ENCODE measurements around the gene ATAD2B.
"Not testable (repeated sequence)": the region's sequence is repeated elsewhere in the genome, so short reads cannot be mapped to it uniquely, and the experiment has no call there.

Gene ATAD2B

DNA sequence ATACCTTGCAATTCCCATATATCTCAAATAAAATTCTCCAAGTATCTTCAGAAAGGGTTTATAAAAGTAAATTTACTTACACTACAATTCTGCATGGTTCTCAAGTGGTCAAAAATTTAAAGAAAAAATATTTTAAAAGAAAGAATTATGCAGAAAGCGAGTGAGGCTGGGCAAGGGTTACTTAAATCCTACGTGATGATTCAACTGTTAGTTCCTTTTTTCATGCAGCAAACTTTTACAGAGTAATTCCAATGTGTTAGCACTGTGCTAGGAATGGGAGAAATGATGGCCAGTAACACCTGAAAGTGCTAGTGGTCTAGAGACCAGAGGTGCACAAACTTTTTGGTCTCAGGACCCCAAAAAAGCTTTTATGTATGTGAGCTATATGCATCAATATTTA is 133.4 kb downstream of the ATAD2B start:
- DNase-seq (ENCODE audit: low read depth in 2 of 2, low spot score in 1 of 2), result no peak

DNA sequence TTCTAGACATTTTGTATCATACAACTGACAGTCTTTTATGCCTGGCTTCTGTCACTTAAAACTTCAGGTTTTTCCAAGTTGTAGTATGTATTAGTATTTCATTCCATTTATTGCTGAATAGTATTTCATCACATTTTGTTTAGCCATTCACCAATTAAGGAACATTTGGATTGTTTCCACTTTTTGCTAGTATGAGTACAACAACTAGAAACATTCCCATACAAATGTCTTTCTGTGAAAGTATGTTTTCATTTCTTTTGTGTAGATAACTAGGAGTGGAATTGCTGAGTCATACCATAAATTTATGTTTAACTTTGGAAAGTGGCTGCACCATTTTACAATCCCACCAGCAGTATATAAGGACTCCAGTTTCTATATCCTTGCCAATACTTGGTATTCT is 135.9 kb downstream of the ATAD2B start:
- no peak for DNase-seq (ENCODE audit: low read depth in 2 of 2, low spot score in 1 of 2)

DNA sequence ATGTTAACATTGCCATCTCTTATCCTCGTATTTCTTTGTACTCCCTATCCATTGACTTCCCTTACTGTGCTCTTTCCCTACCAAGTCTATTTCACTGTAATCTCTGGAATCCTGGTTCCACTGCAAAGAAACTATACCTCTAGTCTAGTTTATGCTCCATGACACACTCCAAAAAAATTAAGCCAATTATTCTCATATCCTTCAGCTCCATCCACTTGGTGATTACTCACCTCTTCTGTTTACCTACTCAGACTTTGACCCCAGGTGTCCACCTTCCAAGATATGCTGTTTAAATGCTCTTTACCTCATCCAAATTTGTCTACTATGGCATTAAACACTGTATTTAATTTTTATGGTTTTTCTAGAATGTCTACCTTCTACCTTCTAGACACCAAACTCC is 137.9 kb downstream of the ATAD2B start:
- DNase-seq (ENCODE audit: low read depth in 2 of 2, low spot score in 1 of 2), result no peak

DNA sequence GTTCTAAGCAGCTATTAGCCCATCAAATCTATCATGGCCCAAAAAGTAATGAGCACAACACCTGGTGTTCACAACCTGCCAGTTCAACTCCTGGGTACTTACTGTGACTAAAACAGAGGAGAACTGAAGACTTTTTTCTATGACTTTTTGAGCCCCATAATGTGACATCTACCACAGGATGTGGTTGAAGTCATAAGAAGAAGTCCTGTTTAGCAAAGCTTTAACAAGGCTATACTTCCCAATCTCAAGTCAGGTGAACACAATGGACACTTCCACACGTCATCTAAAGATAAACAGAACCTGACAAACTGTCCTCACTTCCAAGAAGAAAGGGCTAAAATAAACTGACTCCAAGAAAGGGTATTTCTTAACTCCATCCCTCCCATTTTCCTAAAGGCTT is 138.8 kb downstream of the ATAD2B start:
- DNase-seq (ENCODE audit: low read depth in 2 of 2, low spot score in 1 of 2), result no peak

DNA sequence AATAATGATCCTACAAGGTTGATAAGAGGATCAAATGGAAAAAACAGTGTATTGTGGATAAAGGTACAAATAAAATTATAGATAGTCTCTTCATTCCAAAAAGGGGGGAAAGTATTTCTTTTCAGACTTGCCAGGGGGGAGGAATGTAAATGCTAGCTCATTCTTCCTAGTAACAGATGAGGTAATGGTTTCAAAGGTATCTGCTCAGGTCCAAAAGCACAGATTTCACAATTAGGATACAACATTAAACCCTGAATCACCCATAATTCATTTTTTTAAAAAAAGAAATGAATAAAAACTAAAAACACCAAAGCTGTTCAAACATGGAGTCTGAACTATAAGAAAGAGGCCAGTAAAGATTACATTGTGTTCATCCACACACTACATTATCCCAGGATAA is 142.0 kb downstream of the ATAD2B start:
- no peak for DNase-seq (ENCODE audit: low read depth in 2 of 2, low spot score in 1 of 2)

DNA sequence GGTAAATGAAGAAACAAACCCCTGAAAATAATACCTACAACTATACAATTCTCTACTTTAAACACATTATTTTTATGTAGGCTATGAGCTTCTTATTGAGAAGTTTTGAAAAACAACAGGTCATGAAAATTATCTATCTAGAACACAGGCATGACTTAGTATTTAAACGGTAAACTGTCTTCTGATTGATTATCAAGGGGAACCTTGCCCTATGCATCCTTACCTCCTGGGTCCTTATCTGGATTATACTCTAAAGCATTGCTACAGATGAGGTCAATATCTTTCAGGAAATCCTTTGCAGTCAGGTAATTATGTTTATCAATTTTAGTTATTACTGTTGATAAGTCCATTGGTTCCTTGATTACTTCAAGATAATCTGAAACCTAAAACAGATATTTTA is 144.3 kb downstream of the ATAD2B start:
- no peak for DNase-seq (ENCODE audit: low read depth in 2 of 2, low spot score in 1 of 2)

DNA sequence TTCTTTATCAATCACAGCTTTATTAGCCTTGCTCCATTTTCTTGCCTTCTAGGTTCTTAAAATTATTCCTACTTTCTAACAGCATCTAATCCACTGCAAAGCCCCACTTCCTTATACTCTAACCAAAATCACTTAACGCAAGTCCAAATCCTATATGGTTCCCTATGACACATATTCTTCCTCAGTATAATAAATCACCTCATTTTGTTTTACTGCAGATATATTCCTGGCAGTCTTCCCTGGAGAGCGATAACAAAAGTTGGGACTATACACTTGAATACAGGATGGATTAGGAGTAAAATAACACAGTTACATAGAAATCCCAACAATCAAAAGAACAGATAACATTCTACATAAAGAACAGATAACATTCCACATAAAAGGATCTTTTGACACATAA is 144.8 kb downstream of the ATAD2B start:
- DNase-seq (ENCODE audit: low read depth in 2 of 2, low spot score in 1 of 2), result no peak

DNA sequence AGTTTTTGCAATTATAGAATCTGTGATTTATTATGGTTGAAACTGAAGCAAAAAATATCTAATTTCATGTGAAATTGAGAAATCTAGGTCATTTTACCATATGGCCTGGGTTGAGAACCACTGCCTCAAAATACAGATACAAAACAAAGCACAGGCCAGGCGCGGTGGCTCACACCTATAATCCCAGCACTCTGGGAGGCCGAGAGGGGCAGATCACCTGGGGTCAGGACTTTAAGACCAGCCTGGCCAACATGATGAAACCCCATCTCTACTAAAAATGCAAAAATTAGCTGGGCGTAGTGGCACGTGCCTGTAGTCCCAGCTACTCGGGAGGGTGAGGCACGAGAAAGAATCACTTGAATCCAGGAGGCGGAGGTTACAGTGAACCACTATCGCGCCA is 146.5 kb downstream of the ATAD2B start:
- not testable (repeated sequence) for DNase-seq (ENCODE audit: low read depth in 2 of 2, low spot score in 1 of 2)

DNA sequence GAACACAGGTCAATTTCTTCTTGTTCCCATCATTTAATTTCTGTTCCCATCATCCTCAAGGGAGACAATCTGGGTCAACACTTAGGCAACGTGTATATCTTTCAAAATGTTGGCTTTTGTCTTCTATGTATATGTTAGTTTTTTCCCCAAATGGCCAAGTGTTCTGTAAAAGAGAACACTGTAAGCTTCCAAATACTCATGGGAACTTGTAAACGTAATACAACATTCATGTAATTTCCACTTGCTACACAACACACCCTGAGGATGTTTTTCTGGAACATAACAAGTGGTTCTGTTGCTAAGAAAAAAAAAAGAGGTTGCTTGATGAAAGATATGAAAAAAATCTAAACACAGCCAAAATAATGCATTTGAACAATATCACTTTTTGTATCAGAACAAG is 149.1 kb downstream of the ATAD2B start:
- no peak for DNase-seq (ENCODE audit: low read depth in 2 of 2, low spot score in 1 of 2)

DNA sequence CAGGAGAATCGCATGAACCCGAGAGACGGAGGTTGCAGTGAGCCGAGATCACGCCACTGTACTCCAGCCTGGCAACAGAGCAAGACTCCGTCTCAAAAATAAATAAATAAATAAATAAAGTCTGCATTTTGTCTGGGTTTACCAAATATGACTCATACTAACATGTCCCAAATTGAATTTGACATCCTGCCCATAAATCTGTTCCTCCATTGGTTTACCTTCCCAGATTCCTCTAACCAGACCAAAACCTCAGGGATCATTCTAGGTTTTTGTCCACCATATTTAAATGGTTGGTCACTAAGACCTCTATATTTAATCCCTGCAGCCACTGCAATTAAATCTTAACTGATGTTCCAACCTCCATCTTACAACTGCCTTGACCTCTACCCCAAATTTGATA is 150.9 kb downstream of the ATAD2B start:
- DNase-seq (ENCODE audit: low read depth in 2 of 2, low spot score in 1 of 2), result no peak

DNA sequence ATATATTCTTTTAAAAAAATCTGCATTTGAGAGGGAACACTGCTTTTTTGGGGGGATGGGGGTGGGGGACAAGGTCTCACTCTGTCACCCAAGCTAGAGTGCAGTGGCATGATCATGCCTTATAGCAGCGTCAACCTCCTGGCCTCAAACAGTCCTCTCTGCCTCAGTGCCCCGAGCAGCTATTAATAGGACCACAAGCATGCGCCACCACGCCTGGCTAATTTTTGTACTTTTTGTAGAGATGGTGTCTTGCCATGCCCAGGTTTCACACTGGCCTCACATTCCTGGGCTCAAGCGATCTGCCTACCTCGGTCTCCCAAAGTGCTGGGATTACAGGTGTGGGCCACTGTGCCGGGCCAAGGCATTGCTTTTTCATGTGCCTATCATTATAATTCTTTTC is 154.2 kb downstream of the ATAD2B start:
- no peak for DNase-seq (ENCODE audit: low read depth in 2 of 2, low spot score in 1 of 2)

DNA sequence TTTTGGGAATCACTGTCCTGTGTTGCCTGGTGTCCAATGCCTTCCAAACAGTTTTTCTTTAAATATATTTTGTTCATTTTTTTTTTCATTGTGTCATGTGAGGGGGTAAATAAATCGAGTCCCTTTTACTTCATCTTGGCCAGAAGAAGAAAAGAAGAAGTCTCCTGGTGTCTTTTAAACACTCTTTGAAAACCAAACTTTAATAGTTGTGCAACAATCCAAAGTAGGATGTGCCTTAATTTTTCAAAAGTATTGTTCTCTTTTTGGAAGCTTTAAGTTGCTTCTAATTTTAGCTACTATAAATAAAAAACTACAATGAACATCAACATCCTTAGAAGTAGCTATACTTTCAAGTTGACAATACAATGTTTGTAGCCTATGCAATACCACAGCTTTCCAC is 154.9 kb downstream of the ATAD2B start:
- DNase-seq (ENCODE audit: low read depth in 2 of 2, low spot score in 1 of 2), result no peak

DNA sequence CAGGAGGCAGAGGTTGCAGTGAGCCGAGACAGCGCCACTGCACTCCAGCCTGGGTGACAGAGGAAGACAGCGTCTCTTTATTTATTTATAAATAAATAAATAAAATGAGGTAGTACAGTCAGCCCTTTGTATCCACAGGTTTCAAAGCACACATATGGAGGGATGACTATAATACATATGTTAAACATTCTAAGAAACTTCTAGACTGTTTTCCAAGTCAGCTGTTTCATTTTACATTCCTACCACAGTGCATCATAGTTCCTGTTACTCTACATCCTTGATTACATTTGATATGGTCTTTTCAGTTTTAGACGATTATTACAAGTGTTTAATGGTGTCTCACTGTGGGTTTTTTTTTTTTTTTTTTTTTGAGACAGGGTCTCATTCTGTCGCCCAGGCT is 157.6 kb downstream of the ATAD2B start:
- DNase-seq (ENCODE audit: low read depth in 2 of 2, low spot score in 1 of 2), result no peak

DNA sequence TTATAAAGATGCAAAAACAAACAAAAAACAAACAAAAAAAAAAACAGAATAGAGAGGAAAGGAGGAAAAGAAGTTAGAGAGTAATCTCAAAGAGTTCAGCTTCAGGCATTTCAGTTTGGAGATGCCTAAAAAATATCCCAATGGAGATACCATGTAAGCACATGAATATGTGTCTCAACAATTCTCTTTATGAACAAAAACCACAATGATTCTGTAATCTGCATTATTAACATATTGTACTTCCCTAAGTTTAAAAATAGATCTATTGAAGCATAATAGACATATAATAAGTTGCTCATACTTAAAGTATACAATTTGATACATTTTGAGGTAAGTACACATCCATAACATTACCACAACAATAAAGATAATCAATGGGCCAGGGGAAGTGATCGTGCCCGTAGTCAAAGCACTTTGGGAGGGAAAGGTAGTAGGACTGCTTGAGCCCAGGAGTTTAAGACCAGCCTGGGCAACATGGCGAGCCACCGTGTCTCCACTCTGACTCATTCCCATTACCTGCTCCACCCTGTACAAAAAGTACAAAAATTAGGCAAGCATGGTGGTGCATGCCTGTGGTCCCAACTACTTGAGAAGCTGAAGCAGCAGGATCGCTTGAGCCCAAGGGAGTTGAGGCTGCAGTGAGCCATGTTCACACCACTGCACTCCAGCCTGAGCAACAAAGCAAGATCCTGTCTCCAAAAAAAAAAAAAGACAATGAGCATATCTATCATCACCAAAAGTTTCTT is 158.9 kb downstream of the ATAD2B start:
- no peak for DNase-seq (ENCODE audit: low read depth in 2 of 2, low spot score in 1 of 2)

DNA sequence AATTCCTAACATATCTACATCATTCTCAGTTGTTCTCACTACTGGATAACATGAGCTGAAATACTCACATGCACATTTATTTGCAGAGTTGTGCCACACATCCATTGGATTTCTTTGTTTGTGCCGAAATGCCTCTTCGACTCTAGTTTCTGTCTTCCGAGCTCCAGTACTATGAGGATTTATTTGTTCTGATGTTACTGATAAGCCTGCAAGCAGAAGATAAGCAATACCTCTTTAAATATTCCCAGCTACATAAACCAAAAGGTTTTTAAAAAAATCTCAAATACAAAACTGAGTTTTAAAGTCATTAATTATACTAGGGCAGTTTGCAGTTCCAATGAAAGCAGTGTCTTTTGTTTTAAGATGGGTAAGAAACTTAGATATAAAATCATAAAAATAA is 164.8 kb downstream of the ATAD2B start:
- DNase-seq (ENCODE audit: low read depth in 2 of 2, low spot score in 1 of 2), result no peak

DNA sequence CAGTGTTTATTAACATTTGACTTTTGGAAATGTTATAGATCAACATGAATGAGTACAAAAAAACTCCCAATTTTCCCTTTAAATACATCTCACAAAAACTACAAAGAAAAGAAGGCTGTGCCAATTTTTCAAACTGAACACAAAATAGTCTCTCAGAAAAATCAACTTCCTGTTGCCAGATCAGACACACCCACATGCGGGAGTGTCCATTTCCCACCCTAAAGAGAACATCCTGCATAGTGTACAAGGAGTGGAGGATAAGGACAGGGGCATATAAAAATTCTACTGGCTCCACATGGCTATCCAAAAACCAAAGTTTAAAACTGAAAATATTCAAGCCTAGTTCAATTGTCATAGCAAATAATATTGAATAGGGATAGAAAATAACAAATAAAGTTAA is 165.3 kb downstream of the ATAD2B start:
- no peak for DNase-seq (ENCODE audit: low read depth in 2 of 2, low spot score in 1 of 2)

DNA sequence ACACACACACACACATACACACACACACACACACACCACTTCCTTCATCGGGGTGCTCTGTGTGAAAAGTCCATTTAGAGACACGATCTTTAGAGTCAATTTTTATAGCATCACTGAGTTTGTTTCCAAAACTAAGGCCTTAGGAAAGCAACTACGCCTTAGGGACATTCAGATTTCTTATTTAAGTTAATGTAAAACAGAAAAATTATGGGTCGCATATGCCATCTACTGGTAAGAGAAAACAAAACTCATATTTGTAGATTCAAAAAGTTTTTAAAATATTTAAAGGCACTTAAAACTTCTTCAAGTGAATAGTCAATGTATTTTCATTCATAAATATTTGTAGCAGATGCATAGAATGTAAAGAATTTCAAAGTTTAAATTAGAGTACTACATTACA is 166.2 kb downstream of the ATAD2B start:
- DNase-seq (ENCODE audit: low read depth in 2 of 2, low spot score in 1 of 2), result no peak

DNA sequence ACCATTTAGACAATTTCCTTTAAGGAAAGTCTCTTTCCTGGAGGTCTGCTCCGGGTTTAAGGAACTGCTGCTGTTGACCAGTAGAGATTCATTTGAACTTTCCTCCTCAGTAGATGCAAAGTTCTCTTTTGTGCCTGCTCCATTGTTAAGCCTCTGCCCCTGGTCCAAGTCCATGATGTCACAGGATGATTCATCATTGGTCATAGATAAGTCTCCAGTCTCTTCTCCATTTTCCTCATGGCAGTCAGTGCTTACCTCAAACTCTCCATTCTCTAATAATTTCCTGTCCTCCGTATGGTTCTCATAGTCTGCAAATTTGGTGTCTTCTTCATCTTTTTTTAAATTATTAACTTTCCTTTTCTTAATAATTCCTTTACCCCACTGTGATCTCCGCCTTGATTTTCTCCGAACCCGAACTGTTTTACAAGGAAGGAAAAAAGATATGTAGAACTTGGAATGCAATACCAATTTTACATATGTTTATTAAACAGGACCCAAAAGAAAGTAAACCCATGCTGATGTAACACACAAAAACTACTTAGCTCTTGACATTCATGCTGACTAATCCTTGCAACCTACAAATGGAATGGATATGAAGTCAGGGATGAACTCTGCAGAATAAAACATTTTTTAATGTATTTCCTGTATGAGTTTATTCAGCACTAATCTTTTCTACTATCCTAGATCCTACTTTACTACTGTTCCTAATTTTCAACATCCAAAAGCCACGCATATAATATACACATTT is 169.1 kb downstream of the ATAD2B start:
- DNase-seq (ENCODE audit: low read depth in 2 of 2, low spot score in 1 of 2), result no peak

DNA sequence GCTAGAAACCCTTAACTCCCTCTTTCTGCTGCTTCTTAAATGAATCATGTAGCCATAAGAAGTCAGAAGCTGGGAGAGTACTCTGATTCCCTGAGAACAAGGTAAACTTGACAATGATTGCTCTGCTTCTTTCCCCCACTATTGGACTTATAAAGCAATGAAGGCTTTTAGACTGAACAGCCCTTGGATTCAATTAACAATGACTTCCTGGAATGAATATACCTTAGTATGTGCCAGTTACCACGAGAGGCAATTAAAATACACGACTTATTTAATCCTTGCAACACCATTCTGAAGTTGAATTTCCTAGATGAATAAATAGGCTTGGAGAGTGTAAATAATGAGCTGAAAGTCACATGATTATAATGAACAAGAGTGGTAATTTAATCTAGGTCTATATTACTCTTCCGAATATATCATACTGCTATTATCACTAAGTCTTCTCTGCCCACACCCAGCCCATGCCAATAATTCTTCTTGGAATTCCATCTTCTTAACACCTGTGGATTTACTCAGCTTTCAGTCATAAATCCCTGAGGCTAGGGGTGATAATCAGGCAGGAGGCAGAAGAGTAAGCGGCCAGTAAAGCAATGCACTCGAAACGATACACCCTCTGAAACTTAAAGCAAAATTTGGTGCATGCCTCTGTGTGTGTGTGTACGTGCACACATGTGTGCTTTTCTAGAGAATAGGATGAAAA is 170.2 kb downstream of the ATAD2B start:
- DNase-seq (ENCODE audit: low read depth in 2 of 2, low spot score in 1 of 2), result no peak

DNA sequence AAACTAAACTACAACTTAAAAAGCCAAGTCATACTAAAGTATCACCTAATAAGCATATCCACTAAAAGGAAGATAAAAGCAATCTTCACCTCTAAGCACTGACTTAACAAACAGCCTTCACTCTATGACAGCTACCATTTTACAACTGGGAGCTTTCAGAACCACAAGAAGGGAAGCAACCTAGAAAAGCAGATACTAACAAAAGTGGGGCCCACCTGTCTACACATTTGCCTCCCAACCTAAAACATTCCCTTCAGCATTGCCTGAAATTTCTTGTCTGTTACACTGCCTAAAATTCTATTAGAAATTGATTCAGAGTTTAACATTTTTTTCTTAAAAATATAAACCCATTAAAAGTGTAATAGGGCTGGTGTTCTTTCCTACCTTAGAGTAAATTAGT is 172.0 kb downstream of the ATAD2B start:
- DNase-seq (ENCODE audit: low read depth in 2 of 2, low spot score in 1 of 2), result no peak

DNA sequence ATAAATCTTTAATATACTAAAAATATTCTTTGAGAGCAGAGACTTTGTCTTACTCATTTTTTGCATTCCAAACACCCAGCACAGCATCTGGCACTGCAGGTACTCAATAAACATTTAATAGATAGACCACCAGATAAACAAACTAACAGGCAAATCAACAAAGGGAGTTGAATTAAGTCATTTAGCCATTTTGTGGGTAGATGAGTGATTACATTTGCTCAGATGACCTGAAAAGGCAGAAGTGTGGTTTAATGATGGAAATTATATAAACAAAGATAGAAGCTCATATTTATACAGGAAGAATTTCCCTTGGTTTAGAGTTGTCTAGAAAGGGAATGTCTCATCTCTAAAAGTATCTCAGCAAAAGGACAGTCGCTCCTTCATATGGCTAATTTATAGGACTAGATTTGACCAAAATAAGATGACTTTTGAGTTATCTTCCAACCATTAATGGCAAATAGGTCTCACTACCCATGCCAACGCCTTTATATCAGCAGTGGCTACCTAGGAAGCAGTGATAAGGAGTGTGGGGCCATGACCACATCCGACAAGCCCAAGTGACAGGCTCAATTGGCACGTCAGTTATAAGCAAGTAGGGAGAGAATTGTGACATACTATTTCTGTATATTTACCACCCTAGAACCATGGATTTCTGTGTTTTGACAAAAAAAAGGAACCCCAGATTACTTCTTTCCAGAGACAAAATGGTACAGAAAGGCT is 173.5 kb downstream of the ATAD2B start:
- DNase-seq (ENCODE audit: low read depth in 2 of 2, low spot score in 1 of 2), result no peak
